ENCODE measurements around the gene GANAB.

GRCh38 chr11:62602141-62603071 lies 44.0 kb downstream of the GANAB start:
- TF ChIP-seq SNAI2 (CRISPR knock-in tag; IDR thresholded peaks at IDR 0.05) = no peak
- TF ChIP-seq ESRRG (CRISPR knock-in tag; IDR thresholded peaks at IDR 0.05) = no peak
- no peak for TF ChIP-seq ZNF70 (CRISPR knock-in tag; IDR thresholded peaks at IDR 0.05)
- TF ChIP-seq TOX (CRISPR knock-in tag; IDR thresholded peaks at IDR 0.05; ENCODE audit: borderline replicate concordance) = no peak
- no peak for TF ChIP-seq ZFP3 (CRISPR knock-in tag; IDR thresholded peaks at IDR 0.05)
- TF ChIP-seq PATZ1 (CRISPR knock-in tag; IDR thresholded peaks at IDR 0.05; ENCODE audit: borderline replicate concordance) = no peak
- no peak for TF ChIP-seq CSRNP3 (CRISPR knock-in tag; IDR thresholded peaks at IDR 0.05)
- TF ChIP-seq ZFP30 (CRISPR knock-in tag; IDR thresholded peaks at IDR 0.05) = no peak
- TF ChIP-seq CSDC2 (CRISPR knock-in tag; IDR thresholded peaks at IDR 0.05) = no peak
- no peak for TF ChIP-seq RARB (CRISPR knock-in tag; IDR thresholded peaks at IDR 0.05)
